HG03280 (cell line): ENCODE data around the gene SPSB2.

ENCODE experiments used
- ATAC-seq: cut with Tn5 transposase; IDR thresholded peaks from one replicate; pipeline ENCODE4 v1.9.1; 2021; ENCODE audit warnings: mild to moderate bottlenecking, moderate library complexity; ENCODE audit not compliant: unreplicated experiment

Gene SPSB2

GRCh38 chr12:6834873-6835272, 38.2 kb downstream of the SPSB2 start:
- ATAC-seq: no peak

- ATAC-seq: no peak
Measured at GRCh38 chr12:6834254-6834653, 38.8 kb downstream of the SPSB2 start.

GRCh38 chr12:6833189-6833890, 39.8 kb downstream of the SPSB2 start:
- ATAC-seq: no peak

GRCh38 chr12:6832125-6832524, 41.0 kb downstream of the SPSB2 start:
- ATAC-seq: no peak

DNA sequence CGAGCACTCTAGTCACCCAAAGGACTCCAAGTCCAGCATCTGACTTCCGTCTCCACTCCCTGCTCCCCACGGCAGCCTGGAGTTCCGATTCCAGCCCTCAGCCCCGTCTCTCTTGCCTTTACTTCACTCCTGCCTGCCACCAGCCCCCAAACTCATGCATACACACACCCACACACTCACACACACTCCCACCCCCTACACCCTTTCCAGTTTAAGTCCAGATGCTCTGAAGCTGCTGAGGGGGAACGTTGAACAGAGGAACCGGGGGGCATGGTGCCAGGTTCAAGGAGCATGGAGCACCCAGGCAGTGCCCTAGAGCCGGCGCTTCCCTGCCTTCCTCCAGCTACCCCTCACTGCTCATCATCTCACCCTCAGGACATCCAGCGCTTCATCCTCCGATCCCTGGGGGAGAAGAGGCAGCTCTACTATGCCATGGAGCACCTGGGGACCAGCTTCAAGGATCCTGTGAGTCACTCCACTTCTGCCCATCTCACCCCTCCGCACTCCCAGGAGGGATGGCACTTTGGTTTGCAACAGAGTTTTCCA, 41.6 kb downstream of the SPSB2 start:
- ATAC-seq: no peak

DNA sequence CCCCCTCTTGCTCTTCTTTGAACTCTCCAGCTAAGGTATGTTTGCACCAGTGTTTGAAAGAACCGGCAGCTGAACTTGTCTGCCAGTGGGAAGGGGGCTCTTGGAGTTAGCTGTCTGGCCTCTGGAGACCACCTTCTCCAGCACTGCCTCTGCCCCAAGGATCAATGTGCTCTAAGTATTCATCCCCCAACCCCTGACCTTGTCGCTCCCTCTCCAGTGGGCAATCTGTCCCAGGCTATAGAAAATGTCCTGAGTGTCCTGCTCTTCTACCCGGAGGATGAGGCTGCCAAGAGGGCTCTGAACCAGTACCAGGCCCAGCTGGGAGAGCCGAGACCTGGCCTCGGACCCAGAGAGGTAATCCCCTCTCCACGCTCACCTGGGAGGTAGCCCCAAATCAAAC, 42.1 kb downstream of the SPSB2 start:
- no peak for ATAC-seq

DNA sequence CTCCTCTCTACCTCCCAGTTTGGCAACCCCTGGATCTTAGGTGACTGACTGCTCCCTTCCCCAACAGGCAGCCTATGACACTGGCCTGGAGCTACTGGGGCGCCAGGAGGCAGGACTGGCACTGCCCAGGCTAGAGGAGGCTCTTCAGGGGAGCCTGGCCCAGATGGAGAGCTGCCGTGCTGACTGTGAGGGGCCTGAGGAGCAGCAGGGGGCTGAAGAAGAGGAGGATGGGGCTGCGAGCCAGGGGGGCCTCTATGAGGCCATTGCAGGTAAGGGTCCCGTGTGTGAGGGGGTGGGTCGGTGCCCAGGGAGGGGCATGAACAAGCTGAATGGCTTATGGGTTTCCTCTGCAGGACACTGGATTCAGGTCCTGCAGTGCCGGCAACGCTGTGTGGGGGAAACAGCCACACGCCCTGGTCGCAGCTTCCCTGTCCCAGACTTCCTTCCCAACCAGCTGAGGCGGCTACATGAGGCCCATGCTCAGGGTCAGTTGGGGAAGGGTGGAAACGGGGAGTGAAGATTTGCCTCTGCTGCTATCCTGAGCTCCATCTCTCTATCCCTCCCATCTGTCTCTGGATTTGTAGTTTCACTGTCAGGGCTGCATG, 42.7 kb downstream of the SPSB2 start:
- no peak for ATAC-seq

DNA sequence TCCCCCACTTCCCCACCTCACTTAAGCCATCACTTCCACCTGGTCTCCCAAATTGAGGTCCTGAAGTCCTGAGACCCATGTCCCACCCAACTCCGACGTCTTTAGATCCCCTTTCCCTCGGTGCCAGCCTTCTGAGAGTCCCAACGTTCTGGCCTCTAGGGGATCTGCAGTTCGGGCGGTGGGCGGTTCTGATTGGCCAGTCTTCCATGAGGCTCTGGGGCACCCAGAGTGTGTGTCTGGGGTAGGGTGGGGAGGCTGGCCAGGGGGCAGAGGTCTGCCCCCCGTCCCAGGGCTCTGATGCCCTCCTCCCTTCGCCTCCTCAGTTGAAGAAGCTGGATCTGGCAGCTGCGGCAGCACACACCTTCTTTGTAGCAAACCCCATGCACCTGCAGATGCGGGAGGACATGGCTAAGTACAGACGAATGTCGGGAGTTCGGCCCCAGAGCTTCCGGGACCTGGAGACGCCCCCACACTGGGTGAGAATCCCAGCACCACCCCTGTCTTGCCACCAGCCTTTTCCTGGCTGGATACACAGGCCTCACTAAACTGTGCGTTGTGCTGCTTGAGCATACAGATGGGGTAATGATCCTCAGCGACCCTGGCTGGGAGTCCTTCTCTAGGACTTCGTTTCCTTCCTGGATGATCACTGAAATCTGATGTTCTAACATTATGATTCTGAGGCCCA, 43.4 kb downstream of the SPSB2 start:
- ATAC-seq: no peak

GRCh38 chr12:6828781-6829535, 44.1 kb downstream of the SPSB2 start:
- no peak for ATAC-seq

GRCh38 chr12:6827982-6828780, 44.9 kb downstream of the SPSB2 start, which contains the start of gene P3H3:
Gene P3H3, plus strand, starts transcription at chr12:6828407. Its CDS starts 34 bp downstream, at chr12:6828441.
- no peak for ATAC-seq

GRCh38 chr12:6827437-6827911, 45.6 kb downstream of the SPSB2 start:
- ATAC-seq: no peak

DNA sequence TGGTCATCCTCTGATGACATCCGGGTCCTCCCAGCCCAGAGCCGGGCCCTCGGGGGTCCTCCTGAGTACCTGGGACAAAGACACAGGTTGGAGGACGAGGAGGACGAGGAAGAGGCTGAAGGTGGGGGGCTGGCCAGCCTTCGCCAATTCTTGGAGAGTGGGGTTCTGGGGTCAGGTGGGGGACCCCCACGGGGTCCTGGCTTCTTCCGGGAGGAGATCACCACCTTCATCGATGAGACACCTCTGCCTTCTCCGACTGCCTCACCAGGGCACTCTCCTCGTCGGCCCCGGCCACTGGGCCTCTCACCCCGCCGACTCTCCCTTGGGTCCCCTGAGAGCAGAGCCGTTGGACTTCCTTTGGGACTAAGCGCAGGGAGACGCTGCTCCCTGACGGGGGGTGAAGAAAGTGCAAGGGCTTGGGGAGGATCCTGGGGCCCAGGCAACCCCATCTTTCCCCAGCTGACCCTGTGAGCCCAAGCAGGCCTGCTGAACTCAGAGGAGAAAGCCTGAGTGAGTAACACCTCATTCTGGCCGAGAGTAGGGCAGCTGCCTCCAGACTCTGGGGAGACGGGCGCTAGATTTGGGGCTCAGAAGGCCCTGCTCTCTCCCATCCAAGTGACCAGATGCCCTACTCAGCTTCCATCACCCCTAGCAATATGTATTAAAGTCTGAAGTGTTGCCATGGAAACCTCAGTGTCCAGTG, 46.2 kb downstream of the SPSB2 start:
- no peak for ATAC-seq

- no peak for ATAC-seq
Measured at GRCh38 chr12:6826125-6826733, 46.9 kb downstream of the SPSB2 start.

GRCh38 chr12:6825398-6826124, 47.5 kb downstream of the SPSB2 start:
- ATAC-seq: no peak

DNA sequence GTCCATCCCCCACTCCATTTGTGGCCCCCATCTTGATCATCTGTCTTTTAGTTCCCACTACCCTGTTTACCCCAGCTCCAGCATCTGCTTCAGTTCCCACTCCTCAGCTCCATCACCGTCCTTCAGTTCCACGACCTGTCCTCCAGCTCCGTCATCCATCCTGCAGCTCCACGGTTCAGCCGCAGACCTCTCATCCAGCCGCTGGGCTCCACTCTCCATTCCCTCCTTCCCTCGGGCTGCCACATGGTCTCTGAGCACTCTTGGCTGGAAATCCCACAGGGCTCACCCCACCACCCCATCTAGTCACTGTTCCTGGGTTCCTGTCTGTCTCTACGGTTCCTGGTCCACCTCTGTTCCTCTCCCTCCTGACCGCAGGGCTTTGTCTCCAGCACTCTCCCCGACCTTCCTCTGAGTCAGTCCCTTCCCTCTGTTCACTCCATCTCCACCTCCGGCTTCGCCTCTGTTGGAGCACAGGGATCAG, 48.2 kb downstream of the SPSB2 start:
- ATAC-seq: no peak

DNA sequence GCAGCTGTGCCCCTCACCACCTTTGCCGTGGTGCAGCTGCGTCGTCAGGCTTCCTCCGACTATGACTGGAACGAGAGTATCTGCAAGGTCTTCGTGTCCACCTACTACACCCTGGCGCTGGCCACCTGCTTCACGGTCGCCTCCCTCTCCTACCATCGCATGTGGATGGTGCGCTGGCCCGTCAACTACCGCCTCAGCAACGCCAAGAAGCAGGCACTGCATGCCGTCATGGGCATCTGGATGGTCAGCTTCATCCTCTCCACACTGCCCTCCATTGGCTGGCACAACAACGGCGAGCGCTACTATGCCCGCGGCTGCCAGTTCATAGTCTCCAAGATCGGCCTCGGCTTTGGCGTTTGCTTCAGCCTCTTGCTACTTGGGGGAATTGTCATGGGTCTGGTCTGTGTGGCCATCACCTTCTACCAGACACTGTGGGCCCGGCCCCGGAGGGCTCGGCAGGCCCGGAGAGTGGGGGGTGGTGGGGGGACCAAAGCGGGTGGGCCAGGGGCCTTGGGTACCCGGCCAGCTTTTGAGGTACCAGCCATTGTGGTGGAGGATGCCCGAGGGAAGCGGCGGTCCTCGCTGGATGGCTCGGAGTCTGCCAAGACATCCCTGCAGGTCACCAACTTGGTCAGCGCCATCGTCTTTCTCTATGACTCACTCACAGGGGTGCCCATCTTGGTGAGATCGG, 48.9 kb downstream of the SPSB2 start:
- no peak for ATAC-seq

- no peak for ATAC-seq
Measured at GRCh38 chr12:6823182-6824084, 49.7 kb downstream of the SPSB2 start.
